ENCODE measurements around the gene OCA2.
"Not testable (repeated sequence)": the region's sequence is repeated elsewhere in the genome, so short reads cannot be mapped to it uniquely, and the experiment has no call there.

OCA2 gene

DNA sequence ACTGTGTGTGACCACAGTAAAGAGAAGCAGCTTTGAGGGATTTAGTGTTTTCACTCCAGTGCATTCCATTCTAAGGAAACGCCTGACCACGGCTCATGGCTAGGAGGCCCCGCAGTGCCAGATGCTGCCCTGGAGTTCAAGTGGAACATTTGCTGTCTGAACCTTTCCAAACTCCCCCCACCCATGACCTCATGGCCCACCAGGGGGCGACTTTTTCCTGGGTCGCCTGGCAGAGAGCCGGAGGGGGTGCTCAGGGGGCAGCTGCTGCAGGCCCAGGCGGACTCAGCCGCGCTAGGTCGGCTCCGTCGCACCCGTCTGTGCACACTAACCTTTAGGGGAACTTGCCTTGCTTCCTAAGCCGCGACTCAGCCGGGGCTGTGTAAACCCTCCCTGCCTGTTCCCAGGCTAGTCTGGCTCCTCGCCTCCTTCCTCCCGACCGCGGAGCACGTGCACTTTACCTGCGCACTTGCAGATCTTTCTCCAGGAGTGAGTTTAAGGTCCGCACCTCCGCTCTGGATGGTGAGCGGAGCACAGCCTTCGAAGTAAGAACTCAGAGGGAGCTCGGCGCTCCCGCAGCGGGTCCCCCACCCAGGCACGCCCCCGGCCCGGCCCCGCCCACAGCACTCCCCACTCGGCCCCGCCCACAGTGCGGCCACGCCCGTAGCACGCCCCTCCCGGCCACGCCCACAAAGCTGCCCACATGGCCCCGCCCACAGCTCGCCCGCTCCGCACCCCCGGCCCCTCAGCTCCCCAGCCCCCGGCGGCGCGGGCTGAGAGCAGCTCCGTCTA lies at the start of gene OCA2:
OCA2 (minus strand) TSS at position 550 of the 789 bp plus-strand sequence. CDS start 17,441 bp downstream, outside the sequence.
- DNase-seq (ENCODE audit: low read depth in 2 of 3, low spot score in 2 of 3) = peak in 1 of 3 experiments; percentile 29

- DNase-seq (ENCODE audit: low read depth in 2 of 3, low spot score in 2 of 3) = no peak
Measured at GRCh38 chr15:28147801-28148200, 48.7 kb upstream of the OCA2 start.

- DNase-seq (ENCODE audit: low read depth in 2 of 3, low spot score in 2 of 3) = not testable (repeated sequence)
Measured at GRCh38 chr15:28145419-28145818, 46.3 kb upstream of the OCA2 start.

DNA sequence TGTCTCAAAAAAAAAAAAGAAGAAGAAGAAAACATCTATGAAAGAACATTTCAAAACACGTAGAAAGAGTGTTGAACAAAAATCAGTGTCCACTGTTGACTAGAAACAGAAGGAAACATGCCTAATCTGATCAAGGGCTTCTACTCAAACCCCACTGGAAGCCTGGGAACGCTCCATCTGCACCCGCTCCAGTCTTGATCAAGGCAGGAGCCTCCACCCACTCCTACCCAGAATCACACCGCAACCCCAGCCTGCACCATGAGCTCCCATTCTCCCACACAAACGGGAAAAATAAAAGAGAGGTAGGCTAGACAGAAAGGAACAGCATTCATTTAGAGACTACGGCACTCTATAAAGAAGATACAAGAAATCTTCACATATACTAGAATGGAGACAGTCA lies 40.9 kb upstream of the OCA2 start:
- no peak for DNase-seq (ENCODE audit: low read depth in 2 of 3, low spot score in 2 of 3)

DNA sequence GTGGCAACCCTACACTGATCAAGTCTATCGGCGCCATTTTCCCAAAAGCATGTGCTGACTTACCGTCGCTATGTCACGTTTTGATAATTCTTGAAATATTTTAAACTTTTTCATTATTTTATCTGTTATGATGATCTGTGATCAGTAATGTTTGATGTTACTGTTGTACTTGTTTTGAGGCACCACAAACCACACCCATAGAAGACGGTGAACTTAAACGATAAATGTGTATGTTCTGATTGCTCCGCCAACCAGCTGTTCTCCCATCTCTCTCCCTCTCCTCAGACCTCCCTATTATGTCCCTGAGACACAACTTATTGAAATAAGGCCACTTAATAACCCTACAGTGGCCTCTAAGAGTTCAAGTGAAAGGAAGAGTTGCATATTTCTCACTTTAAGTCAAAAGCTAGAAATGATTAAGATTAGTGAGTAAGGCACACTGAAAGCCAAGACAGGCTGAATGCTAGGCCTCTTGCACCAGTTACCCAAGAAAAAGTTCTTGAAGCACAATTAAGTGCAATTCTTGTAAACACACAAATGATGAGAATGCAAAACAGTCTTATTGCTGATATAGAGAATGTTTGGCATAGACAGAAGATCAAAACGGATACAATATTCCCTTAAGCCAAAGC lies 38.4 kb upstream of the OCA2 start:
- not testable (repeated sequence) for DNase-seq (ENCODE audit: low read depth in 2 of 3, low spot score in 2 of 3)

GRCh38 chr15:28136236-28136904 lies 37.3 kb upstream of the OCA2 start:
- DNase-seq (ENCODE audit: low read depth in 2 of 3, low spot score in 2 of 3) = not testable (repeated sequence)

DNA sequence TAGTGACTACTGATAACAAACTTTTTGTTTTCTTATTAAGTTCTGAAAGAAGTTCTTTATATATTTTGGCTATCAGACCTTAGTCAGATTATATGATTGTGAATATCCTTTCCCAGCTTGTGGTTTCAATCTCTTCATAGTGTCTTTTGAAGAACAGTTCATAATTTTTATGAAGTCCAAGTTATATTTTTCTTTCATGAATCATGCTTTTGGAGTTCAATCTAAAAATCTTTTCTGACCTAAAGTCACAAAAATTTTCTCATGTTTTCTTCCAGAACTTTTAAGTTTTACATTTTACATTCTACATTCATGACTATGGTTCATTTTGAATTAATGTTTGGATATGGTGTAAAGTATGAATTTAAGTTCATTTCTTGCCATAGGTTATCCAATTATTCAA lies 34.2 kb upstream of the OCA2 start:
- DNase-seq (ENCODE audit: low read depth in 2 of 3, low spot score in 2 of 3) = no peak

- no peak for DNase-seq (ENCODE audit: low read depth in 2 of 3, low spot score in 2 of 3)
Measured at GRCh38 chr15:28132524-28133275, 33.6 kb upstream of the OCA2 start.

GRCh38 chr15:28131946-28132345 lies 32.8 kb upstream of the OCA2 start:
- DNase-seq (ENCODE audit: low read depth in 2 of 3, low spot score in 2 of 3) = no peak

- no peak for DNase-seq (ENCODE audit: low read depth in 2 of 3, low spot score in 2 of 3)
Measured at GRCh38 chr15:28131400-28131799, 32.3 kb upstream of the OCA2 start.

- no peak for DNase-seq (ENCODE audit: low read depth in 2 of 3, low spot score in 2 of 3)
Measured at GRCh38 chr15:28130651-28131050, 31.5 kb upstream of the OCA2 start.

DNA sequence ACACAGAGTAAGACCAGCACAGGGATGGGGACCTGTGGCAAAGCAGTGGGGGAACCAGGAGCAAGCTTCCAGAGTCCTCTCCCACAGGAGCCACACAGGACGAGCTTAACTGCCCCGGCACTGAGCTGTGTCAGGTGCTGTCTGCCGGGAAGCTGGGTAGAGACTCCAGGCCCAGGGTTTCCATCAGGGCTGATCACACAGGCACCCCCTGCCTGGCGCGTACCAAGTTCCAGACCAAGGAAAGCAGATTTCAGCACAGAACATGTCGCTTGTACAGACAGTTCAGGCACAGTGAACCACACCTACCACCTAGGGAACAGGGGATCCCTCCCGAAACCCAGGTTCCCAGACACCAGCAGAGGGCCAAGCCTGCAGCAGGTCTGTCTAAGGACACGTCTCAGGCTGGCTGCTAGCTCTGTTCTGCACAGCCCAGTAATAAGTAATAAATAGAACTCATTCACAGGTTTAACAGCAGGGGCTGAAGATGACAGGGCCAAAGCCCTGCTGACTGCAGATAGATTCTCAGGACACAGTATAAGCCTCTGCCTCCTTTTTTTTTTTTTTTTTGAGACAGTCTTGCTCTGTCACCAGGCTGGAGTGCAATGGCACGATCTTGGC lies 30.2 kb upstream of the OCA2 start:
- DNase-seq (ENCODE audit: low read depth in 2 of 3, low spot score in 2 of 3) = no peak

DNA sequence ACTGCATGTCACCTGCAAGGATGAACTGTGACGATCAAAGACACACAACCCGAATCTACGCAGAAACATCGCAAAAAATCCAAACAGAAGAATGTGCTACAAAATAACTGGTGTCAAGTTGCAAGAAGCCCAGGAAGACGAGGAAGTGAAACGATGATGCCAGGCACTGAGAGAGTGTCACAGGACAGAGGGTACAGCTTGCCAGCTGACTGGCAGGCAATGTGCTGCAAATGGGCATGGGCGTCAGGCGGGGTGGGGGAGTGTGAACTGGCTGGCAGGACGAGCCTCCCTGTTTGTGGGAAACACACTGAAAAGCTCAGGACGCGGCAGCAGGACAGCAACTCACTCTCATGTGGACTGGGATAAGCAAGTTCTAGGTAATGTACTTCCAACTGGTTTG lies 28.9 kb upstream of the OCA2 start:
- no peak for DNase-seq (ENCODE audit: low read depth in 2 of 3, low spot score in 2 of 3)

DNA sequence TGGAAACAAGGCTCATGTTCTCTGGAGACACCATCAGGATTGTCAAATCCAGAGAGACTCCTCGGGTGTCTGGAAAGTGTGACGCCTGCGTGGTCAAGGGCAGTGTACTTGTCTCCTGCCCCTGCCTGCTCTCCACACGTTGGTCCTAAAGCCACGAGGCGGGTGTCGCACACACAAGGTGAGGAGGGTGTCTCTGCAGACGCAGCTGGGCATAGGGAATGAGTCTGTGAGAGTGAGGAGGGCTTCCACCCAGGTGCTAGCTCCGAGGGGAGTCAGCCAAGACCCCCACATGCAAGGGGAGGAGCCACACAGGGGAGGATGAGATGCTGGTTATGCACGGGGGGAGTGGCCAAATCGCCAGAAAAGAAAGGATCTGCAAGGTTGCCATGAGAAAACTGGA lies 27.9 kb upstream of the OCA2 start:
- no peak for DNase-seq (ENCODE audit: low read depth in 2 of 3, low spot score in 2 of 3)

DNA sequence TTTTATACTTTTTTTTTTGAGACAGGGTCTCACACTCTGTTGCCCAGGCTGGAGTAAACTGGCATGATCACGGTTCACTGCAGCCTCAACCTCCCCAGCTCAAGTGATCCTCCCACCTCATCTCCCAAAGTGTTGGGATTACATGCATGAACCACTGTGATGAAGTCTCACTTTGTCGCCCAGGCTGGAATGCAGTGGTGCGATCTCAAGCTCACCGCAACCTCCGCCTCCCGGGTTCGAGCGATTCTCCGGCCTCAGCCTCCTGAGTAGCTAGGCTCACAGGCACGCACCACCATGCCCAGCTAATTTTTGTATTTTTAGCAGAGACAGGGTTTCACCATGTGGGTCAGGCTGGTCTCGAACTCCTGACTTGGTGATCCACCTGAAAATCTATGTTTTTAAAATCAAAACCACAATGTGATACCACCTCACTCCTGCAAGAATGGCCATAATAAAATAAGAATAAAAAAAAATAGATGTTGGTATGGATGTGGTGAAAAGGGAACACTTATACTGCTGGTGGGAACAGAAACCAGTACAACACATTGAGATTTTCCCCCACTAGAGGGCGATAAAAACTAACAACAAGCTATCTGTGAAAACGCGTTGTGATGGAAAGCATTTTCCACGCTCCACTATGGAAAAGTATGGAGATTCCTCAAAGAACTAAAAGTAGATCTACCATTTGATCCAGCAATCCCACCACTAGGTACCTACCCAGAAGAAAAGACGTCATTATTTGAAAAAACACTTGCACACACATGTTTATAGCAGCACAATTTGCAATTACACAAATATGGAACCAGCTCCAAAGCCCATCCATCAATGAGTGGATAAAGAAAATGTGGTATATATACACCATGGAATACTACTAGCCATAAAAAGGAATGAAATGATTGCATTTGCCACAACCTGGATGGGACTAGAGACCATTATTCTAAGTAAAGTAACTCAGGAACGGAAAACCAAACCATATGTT lies 26.8 kb upstream of the OCA2 start:
- no peak for DNase-seq (ENCODE audit: low read depth in 2 of 3, low spot score in 2 of 3)

GRCh38 chr15:28124841-28125240 lies 25.7 kb upstream of the OCA2 start:
- no peak for DNase-seq (ENCODE audit: low read depth in 2 of 3, low spot score in 2 of 3)

DNA sequence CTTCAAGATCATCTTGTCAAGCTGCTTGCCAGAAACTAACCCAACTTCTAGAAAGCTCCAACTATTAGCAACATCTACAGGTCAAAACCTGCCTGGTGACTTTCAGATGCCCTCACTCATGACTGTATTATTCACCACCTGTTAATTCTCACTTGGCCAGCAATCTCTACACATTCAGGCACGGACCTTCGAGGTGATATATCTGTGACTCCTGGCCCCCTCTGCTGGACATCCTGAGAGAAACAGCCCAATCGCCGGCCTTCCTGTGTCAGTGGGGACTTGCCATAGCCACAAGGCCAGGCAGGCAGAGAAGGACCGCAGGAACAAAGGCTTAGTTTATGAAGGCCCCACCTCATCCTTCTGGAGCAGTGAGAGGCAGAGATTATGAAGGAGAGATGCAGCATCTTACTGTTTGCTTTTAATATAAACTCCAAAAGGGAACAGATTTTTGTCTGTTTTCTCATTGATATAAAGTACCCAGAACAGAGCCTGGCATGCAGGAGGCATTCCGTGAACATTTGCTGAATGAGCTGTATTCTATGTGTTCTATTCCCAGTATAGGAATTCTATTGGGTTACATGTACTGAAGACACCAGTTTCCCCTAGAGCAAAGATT lies 24.4 kb upstream of the OCA2 start:
- no peak for DNase-seq (ENCODE audit: low read depth in 2 of 3, low spot score in 2 of 3)

DNA sequence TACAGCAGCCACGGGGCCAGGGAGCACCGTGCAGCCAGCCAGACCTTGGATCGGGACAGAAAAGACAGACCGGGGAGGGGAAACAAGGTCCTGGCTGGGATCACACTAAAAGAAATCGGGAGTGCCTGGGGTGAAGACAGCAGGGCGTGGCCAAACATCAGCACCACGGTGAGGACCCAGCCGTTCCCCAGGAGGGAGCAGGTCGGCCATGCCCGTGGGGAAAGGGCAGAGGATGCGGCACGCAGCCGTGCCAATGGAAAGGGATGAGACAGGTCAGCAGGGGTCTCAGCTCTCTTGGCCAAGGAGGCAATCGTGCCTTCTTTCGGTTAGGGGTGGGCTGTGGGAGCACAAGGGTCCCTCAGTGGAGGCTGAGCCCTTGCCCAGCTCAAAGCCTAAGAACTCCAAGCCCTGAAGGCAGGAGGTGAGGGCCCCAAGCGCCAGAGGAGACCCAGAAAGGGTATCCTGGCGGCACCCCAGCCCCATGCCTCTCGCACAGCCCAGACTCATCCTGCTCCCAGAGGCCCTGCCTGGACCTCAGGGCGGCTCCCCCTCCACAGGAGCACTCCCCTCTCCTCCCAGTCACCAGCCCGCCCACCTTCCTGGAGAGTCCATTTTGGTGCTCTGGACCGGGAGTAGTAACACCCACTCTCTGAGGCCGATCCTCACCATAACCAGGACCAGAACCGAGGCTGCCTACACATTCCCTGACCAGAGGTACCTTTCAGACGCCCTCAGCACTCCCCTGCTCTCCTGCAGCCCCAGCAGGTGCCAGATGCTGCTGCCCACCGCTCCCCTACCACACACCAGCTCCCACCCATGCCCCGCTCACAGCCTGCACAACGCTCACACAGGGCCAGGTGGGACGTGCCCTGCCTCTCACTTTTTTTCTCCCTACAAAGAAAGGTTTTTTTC lies 23.2 kb upstream of the OCA2 start:
- DNase-seq (ENCODE audit: low read depth in 2 of 3, low spot score in 2 of 3) = no peak

Data from activated CD8-positive, alpha-beta memory T cell treated with anti-CD3 and anti-CD28 coated beads for 48 hours (primary cell).